Neural progenitor cell (in vitro differentiated cells): Measurements from ENCODE around the gene ATM. TPM values are rescaled to one million over a fixed set of nuclear protein-coding genes. Genes with fewer than 3 reads are reported as not detected.

ENCODE experiments used
- DNase-seq: peaks from one replicate; pipeline ENCODE4 v3.0.0-alpha.2; 2016; ENCODE audit warnings: low spot score
- H2AFZ ChIP-seq: fragments of 200-600 bp; sonication (generic); replicated peaks from 2 replicates; pipeline ENCODE4 v1.6.1; 2016; ENCODE audit warnings: antibody characterized with exemption
- H3F3A ChIP-seq: fragments of 200-600 bp; sonication (generic); 2 replicates; pipeline ENCODE4 v1.6.1; 2016; ENCODE audit warnings: antibody characterized with exemption, low read depth
- H3K27ac ChIP-seq: fragments of 200-600 bp; sonication (generic); 2 replicates; pipeline ENCODE4 v1.5.1; 2016; ENCODE audit warnings: mild to moderate bottlenecking
- H3K27me3 ChIP-seq: fragments of 200-600 bp; sonication (generic); 2 replicates; pipeline ENCODE4 v1.6.1; 2016; ENCODE audit warnings: mild to moderate bottlenecking, moderate library complexity
- H3K36me3 ChIP-seq: fragments of 200-600 bp; sonication (generic); 2 replicates; pipeline ENCODE4 v1.5.1; 2016
- H3K4me1 ChIP-seq: fragments of 200-600 bp; sonication (generic); 2 replicates; pipeline ENCODE4 v1.6.1; 2016; ENCODE audit warnings: mixed run types
- H3K4me2 ChIP-seq: fragments of 200-600 bp; sonication (generic); 2 replicates; pipeline ENCODE4 v1.6.1; 2016
- H3K4me3 ChIP-seq: fragments of 200-600 bp; sonication (generic); 2 replicates; pipeline ENCODE4 v1.5.1; 2016
- H3K79me2 ChIP-seq: fragments of 200-600 bp; sonication (generic); 2 replicates; pipeline ENCODE4 v1.6.1; 2016; ENCODE audit warnings: low read depth
- H3K9ac ChIP-seq: fragments of 200-600 bp; sonication (generic); 2 replicates; pipeline ENCODE4 v1.6.1; 2016
- H3K9me3 ChIP-seq: fragments of 200-600 bp; sonication (generic); 2 replicates; pipeline ENCODE4 v1.5.1; 2016; ENCODE audit warnings: low read depth
- H4K20me1 ChIP-seq: fragments of 200-600 bp; sonication (generic); 2 replicates; pipeline ENCODE4 v1.6.1; 2016; ENCODE audit warnings: low read depth
- H3K27ac Mint-ChIP-seq: 3 replicates; pipeline ENCODE4 v1.8.0; 2021; ENCODE audit warnings: mixed read lengths
- H3K27me3 Mint-ChIP-seq: 2 replicates; pipeline ENCODE4 v1.8.0; 2022; ENCODE audit warnings: low read depth, mild to moderate bottlenecking, inconsistent platforms, moderate library complexity, mixed read lengths; ENCODE audit not compliant: insufficient read depth
- H3K36me3 Mint-ChIP-seq: 3 replicates; pipeline ENCODE4 v1.8.0; 2021; ENCODE audit warnings: mixed read lengths
- H3K4me1 Mint-ChIP-seq: 3 replicates; pipeline ENCODE4 v1.8.0; 2021; ENCODE audit warnings: mixed read lengths
- H3K4me3 Mint-ChIP-seq: 3 replicates; pipeline ENCODE4 v1.8.0; 2021; ENCODE audit warnings: mild to moderate bottlenecking, moderate library complexity, mixed read lengths
- H3K9me3 Mint-ChIP-seq: 3 replicates; pipeline ENCODE4 v1.8.0; 2020; ENCODE audit warnings: mixed read lengths
- CTCF ChIP-seq: fragments of 200-600 bp; sonication (generic); IDR thresholded peaks from 2 replicates; pipeline ENCODE4 v1.5.1; 2017; ENCODE audit warnings: antibody characterized with exemption, mild to moderate bottlenecking
- EZH2 ChIP-seq: fragments of 200-600 bp; sonication (generic); IDR thresholded peaks from 2 replicates; pipeline ENCODE4 v1.6.1; 2017; ENCODE audit warnings: antibody characterized with exemption, mild to moderate bottlenecking, moderate library complexity
- EZH2phosphoT487 ChIP-seq: fragments of 200-600 bp; sonication (generic); IDR thresholded peaks from 2 replicates; pipeline ENCODE4 v1.6.1; 2017; ENCODE audit warnings: antibody characterized with exemption
- total RNA-seq: library from RNA; depleted of rRNA; stranded (reverse); fragments of >200 nt; gene quantifications from 2 replicates; pipeline ENCODE4 v1.2.3, GENCODE V29; 2015; ENCODE audit warnings: low replicate concordance

ATM gene
- total RNA-seq, 1 donor from 2014 or later: 105 TPM

GRCh38 chr11:108398439-108398838 is 175.6 kb downstream of the ATM start:
- Histone ChIP-seq H3K9ac (no peak overlapping the region), H3K4me2 (no peak overlapping the region), H3K79me2 (no peaks in the 10 kb centered on the region), H3F3A (no peaks in the 10 kb centered on the region), H3K27ac (no peak overlapping the region), H3K36me3 (no peaks in the 10 kb centered on the region), H3K27me3 (no peaks in the 10 kb centered on the region), H3K4me3 (no peak overlapping the region), H3K9me3 (no peaks in the 10 kb centered on the region), H2AFZ (no peak overlapping the region), H3K4me1 (no peaks in the 10 kb centered on the region), H4K20me1 (no peaks in the 10 kb centered on the region)
- no peak for TF ChIP-seq EZH2
- TF ChIP-seq EZH2phosphoT487: no peak
- TF ChIP-seq CTCF: no peak
- Mint-ChIP-seq H3K36me3 (no peaks in the 10 kb centered on the region), H3K4me1 (no peaks in the 10 kb centered on the region), H3K27me3 (peaks cover 3% of the 10 kb centered on the region), H3K4me3 (no peak overlapping the region), H3K9me3 (no peaks in the 10 kb centered on the region), H3K27ac (no peak overlapping the region)
- no peak for DNase-seq

GRCh38 chr11:108402241-108402640 is 179.4 kb downstream of the ATM start:
- Histone ChIP-seq H2AFZ (no peak overlapping the region), H3K4me2 (no peak overlapping the region)

GRCh38 chr11:108403052-108403451 is 180.2 kb downstream of the ATM start:
- Mint-ChIP-seq H3K4me3 (no peak overlapping the region), H3K4me1 (peaks cover 5% of the 10 kb centered on the region), H3K36me3 (no peaks in the 10 kb centered on the region), H3K27me3 (peaks cover 7% of the 10 kb centered on the region), H3K9me3 (no peaks in the 10 kb centered on the region), H3K27ac (no peak overlapping the region)
- no peak overlapping the region for H3K27ac ChIP-seq
- no peaks in the 10 kb centered on the region for H3K36me3 ChIP-seq
- no peaks in the 10 kb centered on the region for H3K79me2 ChIP-seq
- no peaks in the 10 kb centered on the region for H3K4me1 ChIP-seq
- H3K4me3 ChIP-seq: no peak overlapping the region
- TF ChIP-seq CTCF (no peak), EZH2phosphoT487 (no peak), EZH2 (no peak)
- no peaks in the 10 kb centered on the region for H3K27me3 ChIP-seq
- H3K9me3 ChIP-seq: no peaks in the 10 kb centered on the region
- no peaks in the 10 kb centered on the region for H3F3A ChIP-seq
- H4K20me1 ChIP-seq: no peaks in the 10 kb centered on the region
- H2AFZ ChIP-seq: no peak overlapping the region
- no peak overlapping the region for H3K9ac ChIP-seq
- DNase-seq: no peak
- H3K4me2 ChIP-seq: no peak overlapping the region

More at GRCh38 chr11:108402241-108402640, 179.4 kb downstream of the ATM start:
- Histone ChIP-seq H3K36me3 (no peaks in the 10 kb centered on the region), H3K4me1 (no peaks in the 10 kb centered on the region), H3K9ac (no peak overlapping the region), H3K27ac (no peak overlapping the region), H3K27me3 (no peaks in the 10 kb centered on the region), H3K4me3 (no peak overlapping the region), H3K79me2 (no peaks in the 10 kb centered on the region), H3F3A (no peaks in the 10 kb centered on the region), H3K9me3 (no peaks in the 10 kb centered on the region), H4K20me1 (no peaks in the 10 kb centered on the region)
- peaks cover 5% of the 10 kb centered on the region for H3K4me1 Mint-ChIP-seq
- H3K36me3 Mint-ChIP-seq: no peaks in the 10 kb centered on the region
- H3K9me3 Mint-ChIP-seq: no peaks in the 10 kb centered on the region
- TF ChIP-seq EZH2: no peak
- no peak for TF ChIP-seq CTCF
- no peak for TF ChIP-seq EZH2phosphoT487
- H3K4me3 Mint-ChIP-seq: no peak overlapping the region
- DNase-seq: no peak
- H3K27me3 Mint-ChIP-seq: peaks cover 7% of the 10 kb centered on the region
- H3K27ac Mint-ChIP-seq: no peak overlapping the region

GRCh38 chr11:108405706-108406105 is 182.8 kb downstream of the ATM start:
- H3K4me1 Mint-ChIP-seq: peaks cover 5% of the 10 kb centered on the region
- Histone ChIP-seq H3F3A (no peaks in the 10 kb centered on the region), H3K4me3 (no peak overlapping the region), H3K9me3 (no peaks in the 10 kb centered on the region), H3K4me2 (no peak overlapping the region), H3K27ac (no peak overlapping the region), H3K36me3 (no peaks in the 10 kb centered on the region), H3K79me2 (no peaks in the 10 kb centered on the region), H3K27me3 (no peaks in the 10 kb centered on the region), H4K20me1 (no peaks in the 10 kb centered on the region), H3K4me1 (no peaks in the 10 kb centered on the region), H2AFZ (no peak overlapping the region), H3K9ac (no peak overlapping the region)
- H3K9me3 Mint-ChIP-seq: no peaks in the 10 kb centered on the region
- TF ChIP-seq EZH2 (no peak), CTCF (no peak), EZH2phosphoT487 (no peak)
- H3K36me3 Mint-ChIP-seq: no peaks in the 10 kb centered on the region
- peaks cover 7% of the 10 kb centered on the region for H3K27me3 Mint-ChIP-seq
- no peak overlapping the region for H3K27ac Mint-ChIP-seq
- no peak for DNase-seq
- H3K4me3 Mint-ChIP-seq: no peak overlapping the region
